Nucleus accumbens (tissue), 56 donors: ENCODE data around the gene IRAK4.

Source experiments
- DNase-seq, 56 donors: peaks; one replicate each; lab custom pipeline; 2025; lab: John Stamatoyannopoulos, UW

Gene IRAK4

DNA sequence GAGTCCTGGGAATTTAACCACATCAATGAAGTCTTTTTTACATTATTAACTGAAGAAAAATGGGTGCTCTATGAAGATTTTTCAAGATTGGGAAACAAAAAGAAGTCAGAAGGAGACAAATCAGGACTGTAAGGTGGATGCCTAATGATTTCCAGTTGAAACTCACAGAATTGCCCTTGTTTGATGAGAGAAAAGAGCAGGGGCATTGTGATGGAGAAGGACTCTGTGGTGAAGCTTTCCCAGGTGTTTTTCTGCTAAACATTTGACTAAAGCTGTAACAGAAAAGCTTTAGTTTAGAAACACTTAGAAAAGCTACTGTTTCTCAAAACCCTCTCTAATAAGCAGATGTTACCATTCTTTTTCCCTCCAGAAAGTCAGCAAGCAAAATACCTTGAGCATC, 5.8 kb downstream of the IRAK4 start:
- no peak for DNase-seq

DNA sequence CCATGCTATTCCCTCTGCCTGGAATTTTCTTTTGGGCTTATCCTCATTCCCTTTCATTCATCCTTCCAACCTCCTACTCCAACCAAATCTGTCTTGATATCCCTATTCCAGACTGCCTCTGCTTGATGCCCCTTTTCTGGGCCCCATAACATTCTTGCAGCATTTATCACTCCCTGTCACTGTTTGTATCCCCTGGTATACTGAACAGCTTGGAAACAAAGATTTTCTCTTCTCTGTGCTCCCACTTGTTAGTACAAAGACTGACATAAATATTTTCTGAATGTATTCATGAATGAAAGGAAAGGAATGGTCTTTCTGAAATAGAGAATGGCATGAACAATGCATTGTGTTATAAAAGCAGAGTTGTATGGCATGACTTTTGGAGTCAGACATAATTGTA, 7.5 kb downstream of the IRAK4 start:
- no peak for DNase-seq

DNA sequence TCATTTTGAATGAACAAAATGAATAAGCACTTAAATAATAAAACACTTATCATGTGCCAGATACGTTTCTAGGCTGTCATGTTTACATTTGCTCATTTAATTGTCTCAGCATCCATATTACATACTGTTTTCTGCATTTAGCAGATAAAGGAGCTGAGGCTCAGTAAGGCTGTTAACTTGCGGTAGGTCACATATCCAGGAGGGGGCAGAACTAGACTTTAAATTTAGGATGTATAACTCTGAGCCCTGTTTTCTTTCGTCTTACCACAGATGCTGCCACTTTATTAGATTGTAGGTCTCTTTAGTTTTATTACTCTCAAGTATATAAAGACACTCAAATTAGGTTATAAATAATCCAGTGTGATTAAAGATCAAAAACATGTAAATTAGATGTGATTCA, 17.7 kb downstream of the IRAK4 start:
- DNase-seq: no peak

DNA sequence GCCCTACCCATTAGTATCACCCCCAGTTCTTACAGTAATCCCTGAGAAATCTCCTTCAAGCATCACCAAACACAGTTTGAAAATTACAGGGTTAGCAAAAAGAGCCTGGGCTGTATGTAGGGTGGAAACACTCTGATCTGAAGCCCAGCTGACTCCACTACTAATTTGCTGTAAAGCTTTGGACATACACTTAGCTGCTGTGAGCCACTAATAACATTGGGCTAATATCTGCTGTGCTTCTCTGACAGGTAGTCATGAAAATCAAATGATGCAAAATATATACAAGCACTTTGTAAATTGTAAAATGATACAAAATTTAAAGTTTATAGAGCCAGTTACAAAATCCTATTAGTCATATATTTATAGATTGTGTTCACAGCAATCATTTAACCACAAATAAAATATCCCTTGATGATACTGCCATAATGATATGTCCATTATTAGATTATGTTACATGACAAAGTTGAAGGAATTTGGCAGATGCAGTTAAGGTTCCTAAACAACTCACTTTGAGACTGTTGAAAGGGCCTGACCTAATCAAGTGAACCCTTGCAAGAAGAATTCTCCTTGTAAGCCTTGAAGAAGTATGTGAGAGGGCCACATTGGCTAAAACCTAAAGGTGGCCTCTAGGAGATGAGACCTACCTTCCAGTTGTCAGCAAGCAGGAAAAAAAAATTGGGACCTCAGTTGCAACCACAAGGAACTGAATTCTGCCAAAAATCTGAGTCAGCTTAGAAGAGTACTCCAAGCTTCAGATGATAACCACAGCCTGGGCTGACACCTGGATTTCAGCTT, 28.3 kb downstream of the IRAK4 start:
- no peak for DNase-seq

DNA sequence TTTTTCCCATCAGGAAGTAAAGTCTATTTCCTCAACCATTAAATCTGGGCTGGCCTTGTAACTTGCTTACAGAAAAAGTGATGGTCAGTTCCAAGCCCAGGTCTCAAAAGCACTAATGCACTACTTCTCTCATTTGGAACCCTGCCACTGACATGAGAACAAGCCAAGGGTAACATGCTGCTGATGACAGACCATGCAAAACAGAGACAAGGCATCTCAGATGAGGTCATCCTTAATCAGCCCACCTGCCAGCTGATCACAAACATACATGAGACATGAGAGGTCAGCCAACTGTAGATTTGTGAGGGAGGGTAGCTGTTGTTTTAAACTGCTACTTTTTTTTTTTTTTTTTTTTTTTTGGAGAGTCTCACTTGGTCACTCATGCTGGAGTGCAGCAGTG, 31.2 kb downstream of the IRAK4 start:
- DNase-seq: no peak

DNA sequence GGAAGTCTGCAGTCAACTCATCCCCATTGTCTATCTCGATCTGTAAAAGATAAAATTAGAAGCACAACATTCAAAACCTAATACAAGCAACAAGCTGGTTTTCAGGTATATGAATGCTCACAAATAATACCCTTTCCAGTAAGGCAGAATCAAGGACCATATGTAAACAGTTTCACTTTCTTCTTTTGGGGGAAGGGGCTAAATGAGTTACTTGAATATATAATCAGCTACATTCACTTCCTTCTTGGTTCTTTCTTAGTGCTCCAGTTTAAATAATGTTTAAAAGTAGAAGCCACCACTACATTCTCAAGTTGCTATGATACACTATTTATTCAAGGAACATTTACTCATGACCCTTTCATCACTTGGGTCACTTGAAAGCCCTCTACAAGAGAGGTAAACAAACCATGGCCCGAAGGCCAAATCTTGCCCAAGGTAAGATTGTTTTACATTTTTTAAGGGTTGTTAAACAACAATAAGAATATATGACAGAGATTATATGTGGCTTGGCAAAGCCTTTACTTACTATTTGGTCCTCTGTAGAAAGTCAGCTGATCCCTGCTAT, 37.0 kb downstream of the IRAK4 start:
- DNase-seq: no peak

DNA sequence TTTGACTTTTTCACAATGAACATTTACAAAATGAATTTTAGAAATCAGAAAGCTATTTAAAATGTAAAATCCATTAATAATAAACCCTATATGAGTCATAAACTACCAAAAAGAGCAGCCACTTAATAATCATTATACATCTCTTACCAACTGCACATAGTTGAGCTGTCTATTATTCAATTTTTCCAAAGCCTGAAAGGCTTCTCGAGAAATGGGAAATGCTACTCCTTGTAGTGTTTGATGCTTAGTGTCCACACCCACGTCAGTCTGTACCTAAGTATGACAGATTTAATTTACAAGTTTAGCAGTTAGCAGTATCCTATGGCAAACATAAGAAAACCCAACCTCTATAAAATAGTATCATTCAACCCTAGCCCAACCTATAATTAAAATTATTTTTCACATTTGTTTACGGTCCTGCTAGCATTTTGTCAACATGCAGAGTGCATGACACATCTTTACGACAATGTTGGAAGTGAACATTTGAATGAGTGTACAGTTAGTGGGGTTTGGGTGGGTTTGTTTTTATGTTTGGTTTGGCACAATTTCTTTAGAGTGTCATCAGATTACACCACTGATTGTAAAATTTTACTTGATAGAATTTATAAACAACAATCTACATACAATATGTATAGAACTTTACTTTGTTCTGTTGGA, 38.9 kb downstream of the IRAK4 start:
- no peak for DNase-seq

DNA sequence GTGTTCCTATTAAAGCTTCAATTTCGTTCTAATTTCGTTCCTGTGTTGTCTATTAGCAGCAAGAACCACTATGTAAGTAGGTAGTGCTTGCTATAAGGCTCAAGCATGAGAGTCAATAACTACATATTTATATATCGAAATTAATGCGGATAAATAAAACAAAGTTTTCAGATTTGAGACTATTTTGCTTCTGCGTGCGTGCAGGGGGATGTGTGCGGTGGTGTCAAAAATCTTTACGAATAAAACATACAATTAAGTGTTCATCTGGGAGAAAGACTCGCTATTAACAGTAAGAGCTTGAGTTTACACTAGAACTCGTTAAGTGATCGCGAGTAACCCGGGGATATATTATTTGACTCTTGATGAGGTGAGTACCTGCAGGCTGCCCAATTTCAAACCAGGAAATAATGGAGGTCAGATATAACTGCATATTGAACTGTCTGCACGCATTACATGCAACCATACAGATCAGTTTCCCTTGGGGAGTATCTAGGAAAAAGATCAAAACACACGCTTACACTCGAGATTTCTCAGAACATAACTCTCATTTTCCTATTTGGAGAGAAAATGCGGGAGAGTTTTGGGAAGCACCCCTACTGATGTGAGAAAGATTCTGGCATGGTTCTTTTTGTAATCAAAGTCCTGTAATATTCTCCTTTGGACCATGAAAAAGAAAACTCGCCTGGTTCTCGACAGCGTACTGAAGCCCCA, 46.6 kb downstream of the IRAK4 start:
- DNase-seq: peak in 1 of 56 donors; percentile 50

DNA sequence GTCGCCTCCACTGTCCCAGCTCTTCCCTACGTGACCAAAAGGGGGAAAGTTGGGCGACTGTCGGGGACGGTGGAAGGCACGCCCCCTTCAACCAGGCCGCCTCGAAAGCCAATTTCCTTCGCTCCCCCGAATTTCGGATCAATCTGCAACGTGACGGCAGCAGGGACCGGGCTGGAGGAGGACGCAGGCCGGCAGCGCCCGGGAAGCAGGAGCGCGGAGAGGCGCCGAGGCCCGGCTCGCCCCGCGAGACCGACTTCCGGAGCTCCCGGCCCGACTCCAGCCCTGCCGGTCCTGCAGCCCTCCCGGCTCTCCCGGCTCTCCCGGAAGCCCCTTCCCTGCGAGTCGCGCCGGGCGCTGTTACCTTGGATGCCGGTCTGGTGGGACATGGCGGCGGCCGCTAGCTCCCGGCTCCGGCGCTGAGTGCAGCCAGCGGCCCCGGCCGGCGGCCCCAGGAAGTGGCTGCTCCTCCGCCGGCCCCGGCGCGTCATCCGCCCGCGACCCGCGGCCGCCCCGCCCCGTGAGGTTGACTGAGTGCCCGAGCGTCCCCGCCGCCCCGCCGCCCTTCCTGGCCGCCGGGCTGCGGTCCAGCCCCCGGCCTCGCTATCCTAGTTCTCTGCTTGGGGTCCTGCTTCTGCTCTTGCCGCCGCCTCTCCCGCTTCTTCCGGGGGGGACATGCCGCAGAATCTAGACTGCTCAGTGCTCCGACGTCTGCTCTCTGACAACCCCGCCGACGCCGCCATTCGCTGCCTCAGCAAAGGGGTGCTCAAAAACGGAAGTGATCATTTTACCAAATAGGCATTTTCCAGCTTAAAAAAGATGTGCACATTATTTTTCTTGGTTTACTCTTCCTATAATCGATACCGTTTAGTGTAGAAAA, 47.3 kb downstream of the IRAK4 start, which contains the start of gene TWF1:
TWF1 (minus strand) TSS at position 458 of the 877 bp plus-strand sequence; CDS start at position 386, 72 bp downstream.
- DNase-seq: peak in 54 of 56 donors; percentile 38 to 90 (median 78)

DNA sequence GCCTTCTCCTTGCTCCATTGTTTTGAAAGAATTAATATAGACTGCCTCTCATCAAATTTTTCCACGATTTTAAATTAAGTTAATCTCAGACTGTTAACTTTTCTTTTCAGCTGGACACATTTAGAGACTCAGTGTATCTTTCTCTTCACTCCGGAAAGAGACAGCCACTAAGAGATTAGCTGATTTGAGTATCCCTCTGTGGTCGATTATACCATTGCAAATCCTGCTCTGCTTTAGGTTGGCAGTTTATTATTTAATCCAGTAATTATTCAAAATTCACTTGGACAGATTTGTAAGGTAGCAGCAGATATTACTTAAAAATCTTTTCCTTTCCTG, 48.0 kb downstream of the IRAK4 start:
- DNase-seq: no peak

DNA sequence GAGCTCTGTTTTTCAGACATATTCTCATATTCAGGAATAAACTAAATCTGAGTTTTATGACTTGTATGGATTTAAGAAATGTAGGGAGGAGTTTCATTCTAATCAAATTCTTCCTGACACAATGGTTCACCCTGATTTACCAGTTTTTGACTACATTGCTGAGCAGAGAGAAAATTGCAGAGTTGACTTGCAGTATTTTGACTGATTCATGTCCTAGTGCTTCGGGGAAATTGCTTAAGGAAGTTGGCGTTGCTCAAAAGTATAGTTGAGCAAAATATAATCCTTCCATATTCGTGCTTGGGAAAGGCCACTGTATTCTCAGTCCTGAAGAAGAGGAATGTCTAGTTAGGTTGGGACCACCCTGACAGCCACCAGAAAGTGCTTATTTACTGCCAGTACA, 48.6 kb downstream of the IRAK4 start:
- no peak for DNase-seq

DNA sequence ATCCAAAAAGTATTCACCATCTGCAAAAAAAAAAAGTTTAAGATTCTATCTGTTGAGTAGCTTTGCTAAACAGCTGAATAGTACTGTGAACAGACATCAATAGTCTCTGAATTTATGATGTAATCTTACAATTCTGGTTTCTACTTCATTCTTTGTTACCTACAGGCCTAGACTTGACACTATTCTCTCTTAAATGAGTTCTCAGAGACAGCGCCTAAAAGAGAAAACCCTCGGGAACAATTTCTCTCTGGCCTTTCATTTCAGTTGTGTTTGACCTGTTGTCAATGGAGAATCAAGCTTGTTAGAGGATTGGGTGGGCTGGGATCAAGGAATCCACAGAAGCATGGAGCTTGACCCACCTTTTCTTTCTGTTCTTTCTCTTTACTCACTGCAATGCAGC, 53.3 kb downstream of the IRAK4 start:
- DNase-seq: no peak

DNA sequence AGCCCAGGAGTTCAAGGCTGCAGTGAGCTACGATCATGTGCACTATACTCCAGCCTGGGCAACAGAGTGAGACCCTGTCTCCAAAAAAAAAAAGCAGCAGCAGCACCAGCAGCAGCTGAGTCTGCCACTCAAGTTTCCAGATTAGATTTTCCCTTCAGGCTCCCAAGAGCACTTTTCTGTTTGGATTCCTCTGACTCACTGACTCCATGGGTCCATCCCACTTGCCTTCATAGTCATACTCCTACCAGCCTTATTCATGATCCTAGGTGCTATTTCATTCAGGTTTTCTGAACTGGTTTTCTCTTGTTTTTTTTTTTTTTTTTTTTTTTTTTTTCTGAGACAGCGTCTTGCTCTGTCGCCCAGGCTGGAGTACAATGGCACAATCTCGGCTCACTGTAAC, 54.2 kb downstream of the IRAK4 start:
- peak in 5 of 56 donors; percentile 9 to 29 (median 19) for DNase-seq

DNA sequence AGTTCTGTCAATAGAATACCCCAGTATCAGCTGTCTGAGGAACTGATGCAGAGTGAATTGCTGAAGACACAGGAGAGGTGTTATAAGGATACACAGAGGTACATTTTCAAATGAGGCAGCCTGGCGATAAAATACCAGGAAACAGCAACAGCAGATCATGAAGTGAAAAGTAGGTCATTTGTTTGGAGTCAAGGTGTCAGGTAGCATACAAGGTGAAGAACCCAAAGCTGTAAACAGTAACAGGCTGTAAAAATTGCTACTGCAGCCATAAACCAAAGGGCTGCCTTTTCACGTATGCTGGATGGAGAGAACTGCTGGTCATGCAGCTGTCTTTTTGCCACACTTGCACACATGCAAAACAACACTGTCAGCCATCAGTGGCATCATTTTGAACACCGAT, 56.7 kb downstream of the IRAK4 start:
- DNase-seq: no peak

DNA sequence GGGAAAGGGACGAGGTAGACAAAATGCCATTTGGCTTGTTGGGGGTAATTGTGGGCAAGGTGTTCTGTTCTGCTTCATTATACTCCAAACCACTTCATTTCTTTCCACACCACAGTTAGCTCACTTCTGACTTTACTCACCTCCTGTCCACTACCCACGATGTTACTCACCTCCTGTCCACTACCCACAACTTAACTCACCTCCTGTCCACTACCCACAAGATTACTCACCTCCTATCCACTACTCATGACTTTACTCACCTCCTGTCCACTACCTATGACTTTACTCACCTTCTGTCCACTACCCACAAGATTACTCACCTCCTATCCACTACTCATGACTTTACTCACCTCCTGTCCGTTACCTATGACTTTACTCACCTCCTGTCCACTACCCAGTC, 57.4 kb downstream of the IRAK4 start:
- no peak for DNase-seq

DNA sequence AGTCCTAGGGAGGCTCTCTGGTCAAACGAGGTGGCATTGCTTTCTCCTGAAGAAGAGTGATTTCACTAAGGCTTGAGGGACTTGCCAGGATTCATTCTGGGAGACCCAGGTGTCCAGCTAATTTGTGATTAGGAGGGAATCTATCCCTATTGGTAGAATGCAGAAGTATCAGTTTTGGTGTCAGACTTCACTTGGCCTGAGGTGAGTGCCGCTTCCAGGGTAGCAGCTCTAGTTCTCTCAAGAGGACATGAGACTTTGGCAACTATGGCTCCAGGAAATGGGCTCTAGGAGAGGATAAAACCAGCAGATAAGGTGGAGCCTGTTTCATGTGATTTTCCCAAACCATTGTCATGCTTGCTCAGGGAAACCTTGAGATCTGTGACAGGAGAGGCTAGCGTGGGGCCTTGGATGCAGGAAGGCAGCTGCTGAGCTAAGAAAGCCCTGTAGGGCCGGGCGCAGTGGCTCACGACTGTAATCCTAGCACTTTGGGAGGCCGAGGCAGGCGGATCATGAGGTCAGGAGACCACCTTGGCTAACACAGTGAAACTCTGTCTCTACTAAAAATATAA, 65.5 kb downstream of the IRAK4 start:
- DNase-seq: no peak

DNA sequence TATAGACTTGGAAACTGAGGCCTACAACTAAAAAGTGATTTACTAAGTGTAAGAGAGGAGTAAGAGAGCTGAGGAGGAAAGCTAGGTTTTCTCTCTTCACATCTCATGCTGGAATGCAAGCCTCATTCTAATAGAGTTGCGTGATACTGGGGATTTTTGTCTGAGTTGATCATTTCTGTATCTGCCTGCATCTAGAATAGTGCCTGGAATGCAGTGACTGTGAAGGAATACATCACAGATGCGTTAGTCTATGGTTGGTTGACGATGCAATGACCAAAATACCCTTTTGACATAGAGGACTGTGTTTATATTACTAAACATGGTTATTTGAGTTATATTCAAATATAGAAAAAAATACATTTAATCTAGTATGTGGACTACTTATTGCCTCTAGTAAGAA, 67.9 kb downstream of the IRAK4 start:
- DNase-seq: no peak

DNA sequence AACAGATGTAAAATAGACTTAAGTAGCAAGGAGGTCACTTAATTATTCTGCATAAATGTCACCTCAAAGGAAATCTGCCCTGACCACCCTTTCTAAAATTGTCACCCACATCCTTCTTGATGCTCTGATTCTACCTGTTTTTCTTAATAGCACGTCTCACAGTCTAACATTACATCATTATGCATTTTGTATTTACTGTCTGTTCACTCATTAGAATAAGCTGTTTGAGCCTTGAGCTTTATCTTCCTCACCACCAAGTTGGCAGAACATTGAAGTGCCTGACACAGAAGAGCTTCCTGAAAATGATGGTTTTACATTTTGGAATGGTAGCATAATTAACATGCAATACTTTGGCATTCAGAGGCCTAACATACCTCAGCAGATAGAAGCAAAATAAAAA, 68.3 kb downstream of the IRAK4 start:
- DNase-seq: no peak

DNA sequence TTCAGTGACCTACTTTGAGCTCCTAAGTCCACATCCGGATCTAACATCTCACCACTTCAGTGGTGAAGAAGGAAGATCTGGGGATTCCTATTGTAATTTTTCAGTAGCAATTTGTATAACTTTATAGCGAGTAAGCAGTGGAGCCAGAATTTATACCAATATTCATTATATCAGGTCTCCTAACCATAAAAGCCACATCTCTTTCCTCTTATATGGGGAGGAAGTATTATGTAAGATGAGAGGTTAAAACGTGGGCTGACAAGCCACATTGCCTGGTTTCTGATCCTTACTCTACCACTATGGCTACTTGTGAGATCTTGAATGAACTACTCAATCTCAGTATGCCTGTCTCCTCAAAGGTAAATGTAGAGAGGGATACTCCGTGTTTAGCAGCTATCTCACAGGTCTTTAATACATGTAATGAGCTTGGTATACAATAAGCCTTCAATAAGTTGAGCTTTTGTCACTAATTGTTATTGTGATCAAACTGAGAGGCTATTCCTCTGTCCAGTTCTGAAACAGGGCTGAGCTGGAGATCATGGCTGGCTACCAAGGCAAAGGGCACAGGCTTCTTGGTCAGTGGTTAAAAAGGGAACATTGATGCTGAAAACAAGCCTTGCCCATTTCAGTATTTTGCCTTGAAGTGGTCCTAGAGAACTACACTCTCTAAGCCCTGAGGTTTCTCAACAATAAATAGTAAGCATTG, 73.9 kb downstream of the IRAK4 start:
- no peak for DNase-seq
